Nephron (organoid): Measurements from ENCODE around the gene SLC7A4.
"Not testable (repeated sequence)": the region's sequence is repeated elsewhere in the genome, so short reads cannot be mapped to it uniquely, and the experiment has no call there.

Experiments
- H3K27ac Mint-ChIP-seq, 3 experiments: 2 replicates each; pipeline ENCODE4 v1.8.0; 2020; ENCODE audit warnings: mixed read lengths in 3 of 3, mild to moderate bottlenecking in 2 of 3, moderate library complexity in 1 of 3
- H3K27me3 Mint-ChIP-seq: 2 replicates; pipeline ENCODE4 v1.8.0; 2021; ENCODE audit warnings: low read depth, mild to moderate bottlenecking, moderate library complexity, mixed read lengths
- H3K36me3 Mint-ChIP-seq: 2 replicates; pipeline ENCODE4 v1.8.0; 2020; ENCODE audit warnings: low read depth, mixed read lengths
- H3K4me1 Mint-ChIP-seq: 2 replicates; pipeline ENCODE4 v1.8.0; 2020; ENCODE audit warnings: mixed read lengths
- H3K4me3 Mint-ChIP-seq, 3 experiments: 2 replicates each; pipeline ENCODE4 v1.8.0; 2020; ENCODE audit warnings: mild to moderate bottlenecking in 3 of 3, mixed read lengths in 3 of 3, moderate library complexity in 2 of 3
- H3K9me3 Mint-ChIP-seq: 2 replicates; pipeline ENCODE4 v1.8.0; 2020; ENCODE audit warnings: mixed read lengths
- TF ChIP-seq, protein P1 (sequence below), 3 experiments: fragments of 200-600 bp; sonication (generic); IDR thresholded peaks; one replicate each; pipeline ENCODE4 v1.5.0; 2021; ENCODE audit warnings: antibody characterized with exemption in 3 of 3; ENCODE audit not compliant: unreplicated experiment in 3 of 3

The SLC7A4 gene

GRCh38 chr22:21064917-21065864, 32.8 kb upstream of the SLC7A4 start:
- H3K27ac Mint-ChIP-seq, result no peak overlapping the region
- H3K9me3 Mint-ChIP-seq, result no peaks in the 10 kb centered on the region
- no peaks in the 10 kb centered on the region for H3K36me3 Mint-ChIP-seq
- no peak overlapping the region for H3K4me3 Mint-ChIP-seq
- H3K4me1 Mint-ChIP-seq, result no peaks in the 10 kb centered on the region
- TF ChIP-seq, protein P1, sequence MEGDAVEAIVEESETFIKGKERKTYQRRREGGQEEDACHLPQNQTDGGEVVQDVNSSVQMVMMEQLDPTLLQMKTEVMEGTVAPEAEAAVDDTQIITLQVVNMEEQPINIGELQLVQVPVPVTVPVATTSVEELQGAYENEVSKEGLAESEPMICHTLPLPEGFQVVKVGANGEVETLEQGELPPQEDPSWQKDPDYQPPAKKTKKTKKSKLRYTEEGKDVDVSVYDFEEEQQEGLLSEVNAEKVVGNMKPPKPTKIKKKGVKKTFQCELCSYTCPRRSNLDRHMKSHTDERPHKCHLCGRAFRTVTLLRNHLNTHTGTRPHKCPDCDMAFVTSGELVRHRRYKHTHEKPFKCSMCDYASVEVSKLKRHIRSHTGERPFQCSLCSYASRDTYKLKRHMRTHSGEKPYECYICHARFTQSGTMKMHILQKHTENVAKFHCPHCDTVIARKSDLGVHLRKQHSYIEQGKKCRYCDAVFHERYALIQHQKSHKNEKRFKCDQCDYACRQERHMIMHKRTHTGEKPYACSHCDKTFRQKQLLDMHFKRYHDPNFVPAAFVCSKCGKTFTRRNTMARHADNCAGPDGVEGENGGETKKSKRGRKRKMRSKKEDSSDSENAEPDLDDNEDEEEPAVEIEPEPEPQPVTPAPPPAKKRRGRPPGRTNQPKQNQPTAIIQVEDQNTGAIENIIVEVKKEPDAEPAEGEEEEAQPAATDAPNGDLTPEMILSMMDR (IDR thresholded peaks at IDR 0.05; ENCODE audit: unreplicated experiment in 3 of 3), result no peak
- peaks cover 18% of the 10 kb centered on the region for H3K27me3 Mint-ChIP-seq

DNA sequence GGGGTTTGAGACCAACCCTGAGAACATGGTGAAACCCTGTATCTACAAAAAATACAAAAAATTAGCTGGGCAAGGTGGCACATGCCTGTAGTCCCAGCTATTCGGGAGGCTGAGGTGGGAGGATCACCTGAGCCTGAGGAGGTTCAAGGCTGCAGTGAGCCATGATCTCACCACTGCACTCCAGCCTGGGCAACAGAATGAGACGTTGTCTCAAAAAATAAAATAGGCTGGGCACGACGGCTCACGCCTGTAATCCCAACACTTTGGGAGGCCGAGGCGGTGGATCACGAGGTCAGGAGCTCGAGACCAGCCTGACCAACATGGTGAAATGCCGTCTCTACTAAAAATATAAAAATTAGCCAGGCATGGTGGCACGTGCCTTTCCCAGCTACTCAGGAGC, 32.1 kb upstream of the SLC7A4 start:
- peaks cover 18% of the 10 kb centered on the region for H3K27me3 Mint-ChIP-seq
- not testable (repeated sequence) for H3K27ac Mint-ChIP-seq, H3K36me3 Mint-ChIP-seq, H3K4me3 Mint-ChIP-seq, H3K4me1 Mint-ChIP-seq, H3K9me3 Mint-ChIP-seq

GRCh38 chr22:21061660-21062321, 29.4 kb upstream of the SLC7A4 start:
- not testable (repeated sequence) for H3K27ac Mint-ChIP-seq, H3K4me3 Mint-ChIP-seq, H3K9me3 Mint-ChIP-seq, H3K36me3 Mint-ChIP-seq, H3K4me1 Mint-ChIP-seq
- H3K27me3 Mint-ChIP-seq, result peaks cover 13% of the 10 kb centered on the region

DNA sequence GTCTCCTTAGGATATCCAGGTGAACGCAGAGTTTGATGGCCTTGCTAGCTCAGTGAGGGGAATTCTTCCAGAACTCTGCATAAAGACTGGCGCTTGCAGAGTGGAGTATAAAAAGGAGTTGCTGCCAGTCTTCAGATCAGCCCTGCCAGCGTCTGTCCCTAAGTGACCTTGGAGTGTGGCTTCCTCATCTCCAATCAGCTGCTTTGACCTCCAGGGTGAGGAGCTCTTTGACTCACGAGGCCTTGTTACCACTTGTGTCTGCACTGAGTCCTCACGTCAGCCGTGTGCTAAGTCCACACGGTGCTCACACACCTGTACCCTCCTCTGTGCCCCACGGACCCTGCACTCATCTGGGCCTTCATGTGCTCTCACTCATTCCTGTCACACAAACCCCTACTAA, 28.0 kb upstream of the SLC7A4 start:
- not testable (repeated sequence) for H3K36me3 Mint-ChIP-seq, H3K9me3 Mint-ChIP-seq, H3K27me3 Mint-ChIP-seq, H3K27ac Mint-ChIP-seq, H3K4me3 Mint-ChIP-seq, H3K4me1 Mint-ChIP-seq

GRCh38 chr22:21055880-21056319, 23.5 kb upstream of the SLC7A4 start:
- H3K27ac Mint-ChIP-seq, result no peak overlapping the region
- H3K9me3 Mint-ChIP-seq, result no peaks in the 10 kb centered on the region
- no peak overlapping the region for H3K4me3 Mint-ChIP-seq
- TF ChIP-seq, protein P1 (IDR thresholded peaks at IDR 0.05; ENCODE audit: unreplicated experiment in 3 of 3), result no peak
- H3K27me3 Mint-ChIP-seq, result peaks cover 13% of the 10 kb centered on the region
- no peaks in the 10 kb centered on the region for H3K36me3 Mint-ChIP-seq
- peaks cover 5% of the 10 kb centered on the region for H3K4me1 Mint-ChIP-seq

GRCh38 chr22:21055564-21055834, 23.1 kb upstream of the SLC7A4 start:
- Mint-ChIP-seq H3K4me1 (peaks cover 5% of the 10 kb centered on the region), H3K27me3 (peaks cover 13% of the 10 kb centered on the region), H3K4me3 (no peak overlapping the region), H3K27ac (no peak overlapping the region), H3K36me3 (no peaks in the 10 kb centered on the region), H3K9me3 (no peaks in the 10 kb centered on the region)
- TF ChIP-seq, protein P1 (IDR thresholded peaks at IDR 0.05; ENCODE audit: unreplicated experiment in 3 of 3), result no peak

- Mint-ChIP-seq H3K9me3 (no peaks in the 10 kb centered on the region), H3K4me1 (peaks cover 5% of the 10 kb centered on the region), H3K27me3 (peaks cover 16% of the 10 kb centered on the region), H3K36me3 (no peaks in the 10 kb centered on the region), H3K27ac (no peak overlapping the region), H3K4me3 (peak overlapping the region in 1 of 3 experiments; percentile 34)
- TF ChIP-seq, protein P1 (IDR thresholded peaks at IDR 0.05; ENCODE audit: unreplicated experiment in 3 of 3), result no peak
Observed at GRCh38 chr22:21054714-21055563, 22.6 kb upstream of the SLC7A4 start.
